ENCODE results near the gene ZBTB48.
A peak's percentile ranks its signal among the peaks of the same experiment; 100 is the strongest.
"Not testable (repeated sequence)": the region's sequence is repeated elsewhere in the genome, so short reads cannot be mapped to it uniquely, and the experiment has no call there.

ZBTB48 gene

DNA sequence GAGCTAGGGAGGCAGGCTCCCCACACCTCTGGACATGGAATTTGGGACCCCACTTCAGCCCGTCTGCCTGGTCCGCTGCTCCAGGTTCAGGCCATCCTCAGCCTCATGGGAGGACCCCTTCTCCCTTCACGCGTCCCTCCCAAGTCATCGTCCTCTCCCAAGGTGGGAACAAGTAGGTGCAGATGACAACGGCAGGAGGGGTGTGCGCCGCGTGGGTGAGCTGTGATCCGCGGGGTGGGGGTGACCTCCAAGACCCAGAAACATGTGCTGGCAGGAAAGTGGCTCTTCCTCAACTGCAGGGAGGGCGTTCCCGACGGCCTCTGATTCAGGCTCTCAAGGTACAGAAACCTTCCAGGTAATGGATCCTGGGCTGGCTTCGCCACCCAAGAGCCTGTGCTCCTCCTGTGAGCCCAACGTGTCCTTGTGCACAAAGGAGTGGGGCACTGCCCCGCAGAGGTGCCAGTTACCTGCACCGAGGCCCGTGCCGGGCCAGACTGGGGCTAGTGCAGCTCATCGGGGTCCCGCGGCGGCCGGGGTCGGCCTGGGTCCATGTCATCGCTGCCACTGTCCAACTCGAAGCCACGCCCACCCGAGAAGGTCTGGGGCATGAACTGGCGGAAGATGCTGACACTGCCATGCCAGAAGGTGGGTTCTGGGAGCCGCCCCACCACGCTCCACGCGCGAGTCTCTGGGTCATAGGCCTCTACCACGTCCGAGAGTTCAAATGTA is 13.2 kb downstream of the ZBTB48 start:
- DNase-seq = no peak

DNA sequence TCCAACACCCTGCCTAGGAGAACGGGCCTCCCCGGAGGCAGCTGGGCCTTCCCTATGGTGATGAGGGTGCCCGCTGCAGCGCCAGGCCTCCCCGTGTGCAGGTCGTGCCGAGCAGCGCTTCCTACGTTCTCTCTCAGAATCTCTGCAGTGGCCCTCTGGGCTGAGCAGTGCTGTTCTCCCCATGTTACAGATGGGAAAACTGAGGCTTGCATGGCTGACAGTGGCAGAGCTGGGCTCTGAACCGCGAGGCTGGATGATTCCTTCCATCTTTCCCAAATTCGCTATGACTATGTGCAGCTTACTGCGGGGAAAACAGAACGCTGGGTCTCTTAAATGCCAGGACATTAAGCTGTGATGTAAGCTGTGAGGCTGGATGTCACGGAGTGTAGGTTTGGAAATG is 14.0 kb downstream of the ZBTB48 start:
- DNase-seq = no peak

DNA sequence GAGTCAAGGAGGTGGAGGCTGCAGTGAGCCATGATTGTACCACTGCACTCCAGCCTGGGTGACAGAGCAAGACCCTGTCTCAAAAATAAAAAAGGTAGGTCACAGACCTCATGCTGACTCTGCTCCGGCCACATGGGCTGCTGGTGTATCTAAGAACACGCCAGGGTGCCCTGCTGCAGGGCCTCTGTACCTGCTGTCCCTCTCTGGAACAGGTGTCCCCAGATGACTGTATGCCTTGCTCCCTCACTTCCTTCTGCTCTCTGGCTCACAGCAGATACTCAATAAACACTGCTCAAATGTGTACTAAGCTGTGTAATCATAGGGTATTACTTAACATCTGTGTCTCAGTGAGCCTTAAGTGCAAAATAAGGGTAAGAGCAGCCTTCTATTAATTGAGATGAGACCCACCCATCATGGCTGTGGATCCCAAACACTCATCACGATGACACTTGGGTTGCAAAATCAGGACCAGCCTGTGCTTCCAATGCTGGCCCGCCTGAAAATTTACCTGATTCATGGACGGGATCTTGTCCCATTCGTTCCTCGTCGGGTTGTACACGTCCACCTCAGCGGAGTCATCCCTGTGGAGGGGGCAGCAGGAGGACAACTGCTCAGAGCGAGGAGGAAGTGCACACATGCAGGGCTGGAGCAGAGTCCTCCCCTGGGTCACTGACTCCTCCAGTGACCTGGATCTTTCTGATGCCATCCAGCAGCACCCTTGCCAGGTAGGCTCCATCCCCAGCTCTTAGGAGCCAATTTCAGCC is 15.4 kb downstream of the ZBTB48 start:
- no peak for DNase-seq

DNA sequence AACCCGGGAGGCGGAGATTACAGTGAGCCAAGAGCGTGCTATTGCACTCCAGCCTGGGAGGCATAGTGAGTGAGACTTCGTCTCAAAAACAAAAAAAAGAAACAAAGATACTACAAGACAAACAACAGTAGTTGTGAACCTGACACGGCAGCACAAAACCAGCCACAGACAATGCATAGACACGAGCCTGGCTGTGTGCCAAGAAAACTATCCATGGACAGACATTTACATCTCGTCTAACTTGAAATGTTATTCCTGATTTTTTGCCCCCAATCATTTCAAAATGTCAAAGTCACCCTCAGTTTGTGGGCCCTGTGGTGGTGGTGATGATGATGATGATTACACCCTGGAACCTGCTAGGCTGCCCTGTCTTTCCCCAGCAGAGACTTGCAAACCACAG is 16.6 kb downstream of the ZBTB48 start:
- no peak for DNase-seq

DNA sequence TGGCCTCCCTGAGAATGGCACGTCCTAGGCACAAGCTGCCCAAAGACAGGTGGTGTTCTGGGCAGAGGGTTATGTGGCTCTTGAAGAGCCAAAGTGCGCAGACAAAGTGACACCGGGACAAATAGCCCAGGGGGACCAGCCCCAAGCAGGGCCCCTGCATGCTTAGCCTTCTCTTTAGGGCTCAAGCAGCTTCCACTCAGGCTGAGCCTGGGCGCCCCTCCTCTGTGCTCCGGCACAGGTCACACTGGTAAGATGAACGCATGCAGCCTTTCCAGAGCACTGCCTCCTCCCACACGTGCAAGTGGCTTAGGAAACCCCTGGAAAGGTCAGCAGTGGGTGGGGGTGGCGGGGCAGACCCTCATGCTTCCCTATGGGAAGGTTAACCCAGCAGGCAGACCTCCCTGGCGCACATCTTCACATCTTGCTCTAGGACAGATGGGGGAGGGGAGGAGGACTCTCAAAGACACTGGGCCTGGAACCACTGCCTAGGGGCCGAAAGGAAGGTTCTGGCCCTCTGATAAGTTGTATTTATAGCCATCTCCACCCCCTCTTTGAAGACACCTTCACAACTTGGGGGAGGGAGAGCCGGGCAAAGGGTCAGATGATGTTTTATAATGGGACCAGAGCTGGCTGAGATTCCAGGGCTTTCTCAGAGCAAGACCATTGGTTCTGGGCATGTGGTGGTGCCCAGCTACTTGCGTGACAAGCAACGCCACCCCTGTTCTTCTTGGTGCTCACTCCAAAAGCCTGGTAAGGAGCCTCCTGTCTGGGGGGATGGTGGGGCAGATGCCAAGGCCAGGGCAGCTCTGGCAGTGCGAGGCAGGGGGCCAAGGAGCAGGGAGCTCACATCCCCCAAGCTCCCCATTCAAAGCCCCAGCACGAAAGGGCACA is 17.3 kb downstream of the ZBTB48 start:
- no peak for DNase-seq

DNA sequence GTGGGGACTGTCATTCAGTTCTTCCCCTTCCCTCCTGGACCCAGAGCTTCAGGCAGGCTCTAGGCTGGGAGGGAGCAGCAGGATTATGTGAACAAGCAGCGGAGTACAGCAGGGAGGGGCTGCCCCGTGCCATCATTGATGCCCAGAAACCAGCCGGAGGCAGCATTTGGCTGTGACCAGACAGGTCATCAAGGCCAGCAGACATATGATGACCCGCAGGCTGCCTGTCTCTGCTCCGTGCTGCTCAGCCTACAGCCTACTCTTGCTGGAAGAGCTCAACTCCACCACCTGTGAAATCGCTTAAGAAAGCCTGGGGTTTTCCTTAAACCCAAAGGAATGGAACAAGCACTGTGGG is 18.0 kb downstream of the ZBTB48 start:
- DNase-seq = no peak

DNA sequence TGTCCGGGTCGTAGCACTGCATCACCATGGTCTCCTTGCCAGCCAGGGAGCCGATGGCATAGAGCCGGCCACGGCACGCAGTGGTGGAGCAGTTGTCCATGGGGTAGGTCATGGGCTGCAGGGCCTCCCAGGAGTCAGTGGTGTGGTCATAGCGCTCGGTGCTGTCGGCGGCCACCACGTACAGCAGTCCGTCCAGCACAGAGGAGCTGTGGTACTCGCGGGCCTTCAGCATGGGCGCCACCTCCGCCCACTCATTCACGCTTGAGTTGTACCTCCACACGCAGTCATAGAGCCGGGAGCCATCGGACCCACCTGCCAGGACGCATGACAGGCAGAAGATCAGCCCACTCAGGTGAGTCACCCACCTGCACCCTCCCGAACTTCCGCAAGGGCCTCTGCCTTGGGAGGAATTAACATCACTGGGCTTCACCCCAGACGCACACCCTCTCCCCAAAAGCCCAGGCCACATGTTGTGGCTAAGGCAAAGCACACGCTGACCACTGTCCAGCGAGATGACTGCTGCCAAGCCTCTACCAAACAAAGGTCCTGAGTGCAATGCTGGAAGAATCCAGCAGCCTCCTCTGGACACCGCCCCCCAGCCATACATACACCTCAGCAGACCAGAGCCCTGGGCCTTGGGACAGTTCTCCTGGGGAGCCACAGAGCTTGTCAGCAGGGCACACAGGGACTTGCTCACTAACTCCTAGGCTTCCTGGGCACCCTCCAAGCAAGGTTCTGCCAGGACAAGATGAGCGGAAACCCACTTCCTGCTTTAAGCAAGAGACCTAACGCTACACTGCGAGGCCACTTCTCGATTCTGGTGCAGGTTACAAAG is 19.6 kb downstream of the ZBTB48 start:
- no peak for DNase-seq

DNA sequence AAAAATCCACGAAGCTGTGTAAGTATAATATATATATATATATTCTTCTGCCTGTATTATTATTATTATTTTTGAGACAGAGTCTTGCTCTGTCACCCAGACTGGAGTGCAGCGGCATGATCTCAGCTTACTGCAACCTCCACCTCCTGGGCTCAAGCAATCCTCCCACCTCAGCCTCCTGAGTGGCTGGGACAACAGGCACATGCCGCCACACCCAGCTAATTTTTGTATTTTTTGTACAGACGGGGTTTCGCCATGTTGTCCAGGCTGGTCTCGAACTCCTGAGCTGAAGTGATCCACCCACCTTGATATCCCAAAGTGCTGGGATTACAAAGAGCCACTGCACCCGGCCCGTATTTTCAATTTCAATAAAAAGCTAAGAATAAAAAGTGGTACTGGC is 20.2 kb downstream of the ZBTB48 start:
- not testable (repeated sequence) for DNase-seq

DNA sequence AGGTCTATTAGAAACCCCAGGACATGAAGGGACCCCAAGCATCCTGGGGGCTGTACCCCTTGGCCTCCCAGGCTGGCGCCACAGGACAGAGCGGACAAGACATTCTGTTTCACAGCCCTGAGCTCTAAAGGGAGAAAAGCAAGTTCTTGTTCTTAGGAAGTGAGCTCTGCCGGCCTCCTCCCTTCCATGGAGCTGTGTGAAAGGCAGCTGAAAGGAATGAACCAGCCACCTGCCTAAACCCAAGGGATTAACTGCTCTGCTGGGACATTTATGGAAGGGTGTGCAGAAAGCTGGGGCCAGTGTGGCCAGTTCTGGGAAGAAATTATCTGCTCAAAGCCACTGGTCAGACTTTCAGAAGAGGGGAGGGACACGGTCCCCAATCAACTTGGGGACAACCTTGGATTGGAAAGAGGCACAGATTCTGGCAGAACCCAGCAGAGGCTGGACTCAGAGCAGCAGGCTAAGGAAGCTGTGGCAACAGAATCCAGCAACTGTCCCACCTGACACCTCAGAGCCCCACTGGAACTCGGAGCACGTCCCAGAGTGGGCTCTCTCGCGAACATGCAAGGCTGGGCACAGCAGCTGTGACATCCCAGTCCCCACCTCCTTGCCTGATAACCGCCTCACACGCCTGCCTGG is 20.7 kb downstream of the ZBTB48 start:
- DNase-seq = no peak

DNA sequence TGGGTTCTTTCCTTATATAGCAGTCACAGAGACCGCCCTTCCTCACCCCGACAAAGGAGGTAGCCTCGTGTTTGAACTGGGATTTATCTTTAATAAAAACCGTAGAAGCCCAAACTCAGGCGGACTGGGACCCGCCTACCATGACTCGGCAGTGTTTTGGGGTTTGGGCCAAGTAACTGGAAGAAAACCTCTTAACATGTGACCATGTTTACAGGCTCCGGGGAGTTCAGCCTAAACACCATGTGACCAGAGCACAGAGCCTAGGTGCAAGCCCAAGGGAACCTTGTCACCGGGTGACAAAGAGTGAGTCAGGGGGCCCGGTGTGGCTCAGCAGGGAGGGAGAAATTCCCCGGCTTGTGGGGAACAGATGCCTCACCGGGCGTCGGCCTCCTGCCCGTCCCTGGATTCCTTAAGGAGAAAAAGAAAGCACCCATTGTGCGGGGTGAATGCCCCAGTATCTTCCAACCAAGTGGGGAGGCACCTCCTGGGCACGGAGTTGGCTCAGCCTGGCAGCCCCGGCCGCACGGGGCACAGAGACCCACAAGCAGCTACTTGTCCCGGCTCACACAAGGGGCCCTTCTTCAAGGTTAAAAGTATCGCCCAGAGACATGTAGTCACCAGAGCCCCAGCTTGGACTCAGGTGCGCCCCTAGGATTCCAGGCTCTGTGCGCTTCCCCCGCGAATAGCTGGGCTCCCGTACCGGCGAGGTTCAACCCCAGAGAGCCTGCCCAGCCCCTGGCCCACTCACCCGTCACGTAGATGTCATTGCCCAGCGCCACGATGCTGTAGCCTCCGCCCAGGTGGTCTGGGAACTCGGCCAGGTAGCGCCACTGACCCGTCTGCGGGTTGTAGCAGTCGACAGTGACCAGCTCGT is 21.5 kb downstream of the ZBTB48 start:
- DNase-seq = no peak

DNA sequence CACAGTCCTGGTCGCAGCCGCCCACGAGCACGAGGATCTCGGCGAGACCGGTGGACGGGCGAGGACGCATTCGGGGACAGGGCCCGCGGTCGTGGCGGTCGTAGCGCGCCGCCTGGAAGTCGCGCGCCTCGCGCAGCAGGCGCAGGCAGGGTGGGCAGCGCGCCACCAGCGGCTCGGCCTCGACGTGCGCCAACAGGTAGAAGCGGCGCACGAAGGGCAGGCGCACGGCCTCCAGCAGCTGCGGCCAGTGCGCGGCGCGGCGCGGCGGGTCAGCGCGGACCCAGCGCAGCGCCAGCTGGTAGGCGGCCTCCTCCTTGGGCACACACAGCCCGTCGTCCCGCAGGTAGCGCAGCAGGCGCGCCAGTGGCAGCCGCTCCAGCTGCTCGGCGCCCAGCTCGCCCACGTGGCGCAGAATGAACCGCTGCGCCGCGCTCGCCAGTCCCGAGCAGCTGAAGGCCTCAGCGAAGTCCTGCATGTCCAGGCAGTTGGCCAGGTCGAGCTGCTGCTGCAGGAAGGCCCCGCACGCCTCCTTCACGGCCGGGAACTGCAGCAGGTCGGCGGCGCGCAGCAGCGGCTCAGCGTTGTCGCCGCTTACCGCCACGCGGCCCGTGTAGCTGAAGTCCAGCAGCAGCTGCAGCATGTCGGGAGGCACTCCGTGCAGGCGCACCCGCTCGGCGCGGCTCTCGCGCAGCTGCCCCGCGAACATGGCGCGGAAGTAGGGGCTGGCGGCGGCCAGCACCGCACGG is 22.3 kb downstream of the ZBTB48 start:
- DNase-seq = no peak

DNA sequence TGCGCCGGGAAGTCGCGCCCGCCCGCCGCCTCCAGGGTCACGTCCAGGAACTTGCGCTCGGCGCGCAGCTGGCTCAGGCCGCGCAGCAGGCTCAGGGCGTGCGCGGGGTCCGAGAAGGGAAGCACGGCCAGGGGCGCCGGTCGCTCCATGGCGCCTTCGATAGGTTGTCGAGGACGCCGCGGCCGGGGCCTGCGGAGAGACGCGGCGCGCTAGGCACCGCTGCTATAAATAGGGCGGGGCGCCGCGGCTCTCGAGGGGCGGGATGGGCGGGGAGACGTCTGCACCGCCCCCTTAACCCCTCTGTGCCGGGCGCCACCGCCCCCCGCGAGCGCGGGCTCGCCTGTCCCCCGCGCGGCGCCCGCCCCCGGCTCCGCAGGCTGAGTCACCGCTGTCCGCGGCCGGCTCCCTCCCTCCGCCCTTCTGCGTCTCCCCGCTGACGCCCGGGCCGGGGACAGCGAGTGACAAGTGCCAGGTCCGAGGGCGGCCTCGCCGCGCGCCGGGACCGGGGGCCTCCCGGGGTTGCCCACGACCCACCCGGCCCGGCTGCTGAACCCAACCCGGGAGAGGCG is 23.0 kb downstream of the ZBTB48 start, which contains the start of gene KLHL21:
KLHL21 (minus strand) TSS at position 201 of the 569 bp plus-strand sequence; CDS start at position 149, 52 bp downstream.
- peak; percentile 58 for DNase-seq

DNA sequence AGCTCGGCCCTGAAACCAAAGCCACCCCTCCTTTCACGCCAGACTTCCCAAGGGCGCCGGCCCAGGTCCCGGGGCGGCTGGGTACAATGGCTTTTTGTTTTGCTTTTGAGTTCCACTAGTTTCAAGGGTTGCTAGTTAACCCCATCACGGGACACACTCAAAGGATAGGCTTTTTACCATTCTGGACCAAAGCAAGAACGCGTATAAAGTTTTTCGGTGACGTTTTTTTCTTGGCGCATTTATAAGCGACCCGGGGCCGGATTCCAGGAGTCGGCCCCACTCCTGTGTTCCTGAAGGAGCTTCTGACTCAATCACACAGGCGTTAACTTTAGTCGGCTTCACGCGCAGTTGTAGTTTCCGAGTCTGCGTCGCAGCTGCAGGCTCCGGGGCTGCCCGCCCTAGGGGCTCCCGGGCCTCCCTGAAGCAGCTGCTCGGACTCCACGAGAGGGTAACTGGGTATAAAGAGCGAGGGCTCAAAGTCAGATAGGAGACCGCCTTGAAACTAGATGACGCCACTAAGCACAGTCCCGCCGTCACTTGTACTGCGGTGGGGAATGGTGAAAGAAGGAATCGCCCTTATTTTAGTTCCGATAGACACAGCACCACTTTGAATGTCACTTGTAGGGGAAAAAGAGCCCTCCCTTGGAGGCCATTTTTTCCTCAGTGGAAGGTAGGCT is 23.6 kb downstream of the ZBTB48 start:
- no peak for DNase-seq

DNA sequence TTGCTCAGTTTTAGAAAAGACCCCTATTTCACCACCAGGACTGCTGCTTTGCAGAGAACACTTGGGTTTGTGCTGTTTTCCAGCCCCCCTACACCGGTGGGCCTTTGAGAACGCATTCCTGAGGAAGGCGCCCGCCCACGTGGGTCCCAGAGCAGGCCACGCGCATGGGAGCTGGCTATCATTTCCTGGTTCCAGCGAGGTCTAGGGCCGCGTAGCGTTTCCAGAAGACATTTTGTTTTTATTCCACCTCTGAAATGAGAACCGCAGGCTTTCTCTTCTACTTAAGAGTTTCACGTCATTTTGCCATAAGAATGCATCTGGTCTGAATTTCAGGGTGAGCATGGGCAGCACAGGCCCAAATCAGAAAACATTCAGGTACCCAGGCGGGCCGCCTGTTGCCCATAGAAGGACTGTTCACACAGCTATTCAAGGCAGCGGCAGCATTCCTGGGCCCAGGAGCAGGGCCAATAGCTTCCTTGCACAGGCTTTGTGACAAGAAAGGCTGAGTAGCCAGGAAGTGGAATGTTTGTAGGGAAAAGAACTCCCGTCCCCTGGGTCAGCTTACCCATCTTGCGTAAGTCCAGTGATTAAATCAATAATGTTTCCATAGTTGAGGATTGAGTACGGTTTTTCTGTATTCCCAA is 24.2 kb downstream of the ZBTB48 start:
- DNase-seq = no peak

DNA sequence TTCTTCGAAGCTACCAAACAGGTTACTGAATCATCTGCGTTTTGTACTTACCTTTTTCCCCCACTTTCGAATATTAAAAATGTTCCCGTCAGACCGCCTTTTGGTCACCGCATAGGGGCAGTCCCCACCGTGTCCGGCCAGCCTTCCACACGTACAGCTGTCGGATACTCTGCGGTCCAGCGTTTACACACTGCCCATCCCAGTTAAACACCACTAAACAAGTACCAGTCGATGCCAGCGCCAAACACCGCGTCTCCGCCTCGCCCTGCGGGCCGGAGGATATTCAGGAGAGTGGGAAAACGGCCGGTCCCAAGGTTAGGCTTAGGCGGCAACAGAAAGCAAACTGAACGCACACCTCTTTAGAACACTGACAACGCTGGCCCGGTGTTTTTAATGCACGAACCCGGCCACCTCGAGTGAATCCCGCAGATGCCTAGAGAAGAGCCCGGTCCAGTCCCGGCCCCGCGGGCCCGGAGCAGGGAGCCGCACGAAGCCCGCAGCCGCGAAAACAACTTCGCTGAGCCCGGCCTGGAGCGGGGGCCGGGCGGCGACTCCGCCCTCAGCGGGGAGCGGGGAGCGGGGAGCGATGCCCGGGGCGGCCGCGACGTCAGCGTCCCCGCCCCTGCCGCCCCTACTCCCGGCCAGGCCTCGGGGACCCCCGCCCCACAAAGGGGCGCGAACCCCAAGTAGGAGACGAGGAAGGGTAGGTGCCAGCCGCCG is 33.0 kb downstream of the ZBTB48 start:
- DNase-seq = no peak

DNA sequence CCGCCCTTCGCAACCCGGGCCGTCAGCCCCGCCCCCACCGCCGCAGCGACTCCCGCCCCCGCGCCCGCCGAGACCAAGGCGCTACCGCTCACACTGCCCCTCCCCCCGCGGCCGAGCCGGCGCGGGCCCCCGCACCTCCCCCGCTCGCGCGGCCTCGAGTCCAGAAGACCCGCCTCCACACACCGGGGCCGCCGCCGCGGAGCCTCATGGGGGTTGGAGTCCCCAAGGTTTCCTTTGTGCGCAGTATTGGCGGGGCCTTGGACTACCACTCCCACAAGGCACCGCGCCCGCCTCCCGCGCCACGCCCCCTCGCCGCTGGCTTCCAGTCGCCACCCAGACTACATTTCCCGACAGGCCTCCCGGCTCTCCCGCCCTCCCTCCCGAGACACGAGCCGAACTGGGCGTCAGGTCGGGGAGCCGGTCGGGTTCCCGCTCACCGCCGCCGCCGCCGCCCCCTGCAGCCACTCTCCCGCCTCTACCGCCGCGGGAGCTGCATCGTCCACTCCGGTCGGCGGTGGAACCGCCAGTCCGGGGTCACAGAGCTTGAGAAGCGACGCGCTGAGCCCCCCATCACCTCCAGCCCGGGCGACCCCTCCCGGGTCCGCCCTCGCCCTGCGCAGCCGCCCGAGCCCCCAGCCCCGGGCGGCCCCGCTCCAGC is 33.7 kb downstream of the ZBTB48 start, which contains the start of gene PHF13:
PHF13 (plus strand) TSS at position 371 of the 658 bp plus-strand sequence. CDS start 336 bp downstream, outside the sequence.
- DNase-seq = peak; percentile 95
